Right atrium auricular region (tissue), 2 donors: ENCODE data around the gene PCYOX1L. TPM values are rescaled to one million over a fixed set of nuclear protein-coding genes. Genes with fewer than 3 reads are reported as not detected.

Experiments used
- DNase-seq: peaks from one replicate; pipeline ENCODE4 v3.0.0-alpha.2; 2019; ENCODE audit warnings: low spot score
- H3K27ac ChIP-seq, 2 donors: fragments of 200-600 bp; sonication (generic); 1 replicate in 1 of 2; 2 replicates in 1 of 2; pipeline ENCODE4 v1.5.1; 2016 to 2019
- H3K27me3 ChIP-seq, 2 donors: fragments of 200-600 bp; sonication (generic); one replicate each; pipeline versions ENCODE4 v1.5.1 to v1.6.0; 2017 to 2019
- H3K36me3 ChIP-seq: fragments of 200-600 bp; sonication (generic); one replicate; pipeline ENCODE4 v1.5.1; 2016
- H3K4me1 ChIP-seq, 2 donors: fragments of 200-600 bp; sonication (generic); one replicate each; pipeline versions ENCODE4 v1.5.1 to v1.6.0; 2017 to 2019
- H3K4me3 ChIP-seq, 2 donors: fragments of 200-600 bp; sonication (generic); 1 replicate in 1 of 2; 2 replicates in 1 of 2; pipeline ENCODE4 v1.5.1; 2017 to 2019; ENCODE audit warnings: mild to moderate bottlenecking in 1 of 2, moderate library complexity in 1 of 2
- H3K9me3 ChIP-seq, 2 donors: fragments of 200-600 bp; sonication (generic); one replicate each; pipeline ENCODE4 v1.5.1; 2019
- total RNA-seq, 2 donors: library from RNA; depleted of rRNA; stranded (reverse); fragments of >200 nt; gene quantifications; one replicate each; pipeline ENCODE4 v1.1.0, GENCODE V29; 2016
- TF ChIP-seq, protein P1 (sequence below), 2 donors: fragments of 200-600 bp; sonication (generic); IDR thresholded peaks; one replicate each; pipeline ENCODE4 v1.5.1; 2019; ENCODE audit warnings: antibody characterized with exemption in 2 of 2

The PCYOX1L gene
- total RNA-seq, 2 donors from 2014 or later, result 4.0 to 5.6 TPM

DNA sequence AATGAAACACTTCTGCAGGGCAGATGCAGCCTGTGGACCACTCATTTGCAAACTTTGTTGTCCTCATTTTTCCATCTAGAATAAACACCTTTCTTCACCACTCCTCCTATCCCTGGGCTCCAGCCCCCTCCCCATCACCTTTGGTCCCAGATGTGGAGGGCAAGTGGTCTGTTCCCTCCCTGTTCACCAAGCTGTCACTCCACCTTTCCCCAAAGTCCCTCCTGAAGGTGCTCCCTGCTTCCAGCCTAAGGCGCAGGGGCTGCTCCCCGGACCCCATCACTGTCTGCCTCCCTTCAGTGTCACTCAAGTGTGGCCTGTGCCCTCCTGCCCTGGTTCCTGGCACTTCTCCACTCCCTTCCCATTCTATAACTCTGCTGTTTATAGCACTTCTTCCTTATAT, 6.9 kb downstream of the PCYOX1L start:
- Histone ChIP-seq H3K9me3 (no peaks in the 10 kb centered on the region), H3K4me1 (peaks cover 0 to 8% of the 10 kb centered on the region in 2 donors), H3K4me3 (no peak overlapping the region), H3K27me3 (no peaks in the 10 kb centered on the region), H3K36me3 (no peaks in the 10 kb centered on the region), H3K27ac (no peak overlapping the region)
- TF ChIP-seq, protein P1, sequence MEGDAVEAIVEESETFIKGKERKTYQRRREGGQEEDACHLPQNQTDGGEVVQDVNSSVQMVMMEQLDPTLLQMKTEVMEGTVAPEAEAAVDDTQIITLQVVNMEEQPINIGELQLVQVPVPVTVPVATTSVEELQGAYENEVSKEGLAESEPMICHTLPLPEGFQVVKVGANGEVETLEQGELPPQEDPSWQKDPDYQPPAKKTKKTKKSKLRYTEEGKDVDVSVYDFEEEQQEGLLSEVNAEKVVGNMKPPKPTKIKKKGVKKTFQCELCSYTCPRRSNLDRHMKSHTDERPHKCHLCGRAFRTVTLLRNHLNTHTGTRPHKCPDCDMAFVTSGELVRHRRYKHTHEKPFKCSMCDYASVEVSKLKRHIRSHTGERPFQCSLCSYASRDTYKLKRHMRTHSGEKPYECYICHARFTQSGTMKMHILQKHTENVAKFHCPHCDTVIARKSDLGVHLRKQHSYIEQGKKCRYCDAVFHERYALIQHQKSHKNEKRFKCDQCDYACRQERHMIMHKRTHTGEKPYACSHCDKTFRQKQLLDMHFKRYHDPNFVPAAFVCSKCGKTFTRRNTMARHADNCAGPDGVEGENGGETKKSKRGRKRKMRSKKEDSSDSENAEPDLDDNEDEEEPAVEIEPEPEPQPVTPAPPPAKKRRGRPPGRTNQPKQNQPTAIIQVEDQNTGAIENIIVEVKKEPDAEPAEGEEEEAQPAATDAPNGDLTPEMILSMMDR (IDR thresholded peaks at IDR 0.05), result no peak
- DNase-seq, result no peak

DNA sequence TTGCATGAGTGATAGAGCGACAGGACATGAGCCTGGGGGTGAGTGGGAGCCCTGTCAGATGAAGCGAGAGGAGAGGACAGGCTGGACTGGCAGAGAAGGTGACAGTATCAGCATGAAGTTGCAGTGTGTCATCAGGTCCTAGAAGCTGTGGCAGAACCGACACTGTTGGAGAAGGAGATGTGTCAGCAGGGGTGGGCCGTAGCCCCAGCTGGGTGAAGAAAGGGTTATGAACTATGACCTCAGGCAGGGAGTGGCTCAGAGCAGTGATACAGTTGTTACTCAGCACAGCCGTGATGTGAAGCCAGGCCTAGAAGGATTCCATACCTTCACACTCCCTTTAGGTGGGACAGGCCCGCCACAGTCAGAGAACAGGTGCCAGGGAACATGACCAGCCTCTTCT, 7.6 kb downstream of the PCYOX1L start:
- no peak for DNase-seq
- Histone ChIP-seq H3K4me3 (no peak overlapping the region), H3K4me1 (peaks cover 0 to 8% of the 10 kb centered on the region in 2 donors), H3K36me3 (no peaks in the 10 kb centered on the region), H3K9me3 (no peaks in the 10 kb centered on the region), H3K27me3 (no peaks in the 10 kb centered on the region), H3K27ac (no peak overlapping the region)
- TF ChIP-seq, protein P1 (IDR thresholded peaks at IDR 0.05), result no peak

DNA sequence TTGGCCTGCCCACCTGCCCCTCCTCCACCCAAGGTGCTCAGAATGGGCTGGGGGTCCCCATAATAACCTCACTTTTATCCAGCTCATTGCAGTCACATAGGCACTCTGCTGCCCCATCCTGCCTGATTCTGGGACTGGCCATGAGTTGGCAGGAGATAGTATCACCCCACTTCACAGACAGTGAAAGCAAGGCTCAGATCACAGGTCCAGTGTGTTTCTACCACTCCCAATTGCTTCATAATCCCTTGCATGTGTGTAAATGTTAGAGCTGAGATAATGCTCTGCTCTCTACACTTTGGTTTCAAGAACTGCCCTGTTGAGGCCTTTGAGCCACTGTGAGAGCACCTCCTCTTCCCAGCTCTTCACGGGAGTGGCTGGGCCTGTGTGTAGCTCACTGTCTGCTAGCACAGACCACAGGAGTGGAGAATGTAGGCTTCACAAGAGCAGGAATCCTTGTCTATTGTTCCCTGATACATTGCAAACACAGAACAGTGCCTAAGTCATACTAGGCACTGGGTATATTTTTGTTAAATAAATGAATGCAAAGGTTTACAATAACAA, 8.4 kb downstream of the PCYOX1L start:
- TF ChIP-seq, protein P1 (IDR thresholded peaks at IDR 0.05), result no peak
- Histone ChIP-seq H3K9me3 (no peaks in the 10 kb centered on the region), H3K27ac (no peak overlapping the region), H3K27me3 (no peaks in the 10 kb centered on the region), H3K4me3 (no peak overlapping the region), H3K36me3 (no peaks in the 10 kb centered on the region), H3K4me1 (peaks cover 0 to 13% of the 10 kb centered on the region in 2 donors)
- DNase-seq, result no peak

DNA sequence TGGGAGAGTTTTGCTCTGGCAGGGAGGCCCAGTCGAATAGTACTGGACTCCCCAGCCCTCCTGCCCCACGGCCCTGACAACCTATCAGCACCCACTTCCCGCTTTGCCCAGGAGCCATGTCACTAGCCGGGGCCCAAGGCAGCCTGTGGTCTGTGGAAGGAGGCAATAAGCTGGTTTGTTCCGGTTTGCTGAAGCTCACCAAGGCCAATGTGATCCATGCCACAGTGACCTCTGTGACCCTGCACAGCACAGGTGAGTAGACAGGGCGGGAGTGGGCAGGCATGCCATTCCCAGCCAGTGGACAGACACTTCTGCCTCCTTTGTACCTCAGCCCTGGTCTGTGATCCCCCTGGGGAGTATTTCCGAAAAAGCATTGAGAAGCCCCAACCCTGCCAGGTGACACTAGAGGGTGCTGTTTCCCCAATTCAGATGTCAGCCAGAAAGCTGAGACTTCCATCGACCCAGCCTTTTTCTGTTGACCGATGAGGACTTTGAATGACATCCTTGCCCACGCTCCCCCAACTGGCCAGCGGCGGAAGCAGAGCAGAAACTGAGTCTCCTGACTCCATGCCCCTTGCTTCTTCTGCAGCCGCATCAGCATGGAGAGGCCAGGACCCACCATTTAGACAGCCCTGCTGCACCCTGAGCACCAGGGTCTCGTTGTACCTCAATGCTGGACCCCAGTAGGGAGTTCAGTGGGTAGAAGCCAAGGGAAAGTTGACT, 9.6 kb downstream of the PCYOX1L start:
- Histone ChIP-seq H3K27ac (no peak overlapping the region), H3K36me3 (no peaks in the 10 kb centered on the region), H3K9me3 (no peaks in the 10 kb centered on the region), H3K4me1 (peaks cover 0 to 24% of the 10 kb centered on the region in 2 donors), H3K4me3 (no peak overlapping the region), H3K27me3 (no peaks in the 10 kb centered on the region)
- DNase-seq, result no peak
- TF ChIP-seq, protein P1 (IDR thresholded peaks at IDR 0.05), result peak; percentile 66 to 88

DNA sequence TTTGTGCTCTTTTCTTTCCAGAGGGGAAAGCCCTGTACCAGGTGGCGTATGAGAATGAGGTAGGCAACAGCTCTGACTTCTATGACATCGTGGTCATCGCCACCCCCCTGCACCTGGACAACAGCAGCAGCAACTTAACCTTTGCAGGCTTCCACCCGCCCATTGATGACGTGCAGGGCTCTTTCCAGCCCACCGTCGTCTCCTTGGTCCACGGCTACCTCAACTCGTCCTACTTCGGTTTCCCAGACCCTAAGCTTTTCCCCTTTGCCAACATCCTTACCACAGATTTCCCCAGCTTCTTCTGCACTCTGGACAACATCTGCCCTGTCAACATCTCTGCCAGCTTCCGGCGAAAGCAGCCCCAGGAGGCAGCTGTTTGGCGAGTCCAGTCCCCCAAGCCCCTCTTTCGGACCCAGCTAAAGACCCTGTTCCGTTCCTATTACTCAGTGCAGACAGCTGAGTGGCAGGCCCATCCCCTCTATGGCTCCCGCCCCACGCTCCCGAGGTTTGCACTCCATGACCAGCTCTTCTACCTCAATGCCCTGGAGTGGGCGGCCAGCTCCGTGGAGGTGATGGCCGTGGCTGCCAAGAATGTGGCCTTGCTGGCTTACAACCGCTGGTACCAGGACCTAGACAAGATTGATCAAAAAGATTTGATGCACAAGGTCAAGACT, 10.3 kb downstream of the PCYOX1L start:
- H3K36me3 ChIP-seq, result no peaks in the 10 kb centered on the region
- TF ChIP-seq, protein P1 (IDR thresholded peaks at IDR 0.05), result no peak
- peaks cover 0 to 24% of the 10 kb centered on the region in 2 donors for H3K4me1 ChIP-seq
- no peak overlapping the region for H3K4me3 ChIP-seq
- no peaks in the 10 kb centered on the region for H3K9me3 ChIP-seq
- H3K27ac ChIP-seq, result no peak overlapping the region
- DNase-seq, result no peak
- no peaks in the 10 kb centered on the region for H3K27me3 ChIP-seq
